PC-3 (cell line): Measurements from ENCODE around the gene FUT3.
"Not testable (repeated sequence)": the region's sequence is repeated elsewhere in the genome, so short reads cannot be mapped to it uniquely, and the experiment has no call there.

Experiments used
- CTCF ChIP-seq: fragments of 300-600 bp; sonication (generic); conservative IDR thresholded peaks from 2 replicates; pipeline ENCODE4 v1.5.1; 2017; ENCODE audit warnings: antibody characterized with exemption, low read depth, mild to moderate bottlenecking, low read length
- EZH2phosphoT487 ChIP-seq: fragments of 300-600 bp; sonication (generic); IDR thresholded peaks from 2 replicates; pipeline ENCODE4 v1.6.1; 2018; ENCODE audit warnings: mild to moderate bottlenecking, antibody characterized with exemption, low read length, borderline replicate concordance

- not testable (repeated sequence) for TF ChIP-seq CTCF, EZH2phosphoT487
Observed at GRCh38 chr19:5855151-5855550, 3.9 kb upstream of the FUT3 start.
